Fibroblast of lung (primary cell): ENCODE data around the gene ARHGEF39. TPM values are rescaled to one million over a fixed set of nuclear protein-coding genes. Genes with fewer than 3 reads are reported as not detected.

Experiments
- DNase-seq, 2 donors: peaks; one replicate each; pipeline versions ENCODE4 v3.0.0 to v3.0.0-alpha.2; 2010; ENCODE audit warnings: low read depth in 2 of 2
- H2AFZ ChIP-seq: 2 replicates; pipeline ENCODE4 v1.5.1; 2012; ENCODE audit warnings: low read length, control low read depth, inconsistent platforms
- H3K27ac ChIP-seq: 2 replicates; pipeline ENCODE4 v1.5.1; 2011; ENCODE audit warnings: low read length, control low read depth; ENCODE audit not compliant: insufficient read depth
- H3K27me3 ChIP-seq: 2 replicates; pipeline ENCODE4 v1.5.1; 2011; ENCODE audit warnings: mild to moderate bottlenecking, low read length; ENCODE audit not compliant: control insufficient read depth, insufficient read depth
- H3K36me3 ChIP-seq: 2 replicates; pipeline ENCODE4 v1.5.1; 2011; ENCODE audit warnings: low read length; ENCODE audit not compliant: control insufficient read depth, insufficient read depth
- H3K4me1 ChIP-seq: 2 replicates; pipeline ENCODE4 v1.5.1; 2011; ENCODE audit warnings: low read length; ENCODE audit not compliant: control insufficient read depth, insufficient read depth; ENCODE audit errors: extremely low read depth
- H3K4me2 ChIP-seq: 2 replicates; pipeline ENCODE4 v1.5.1; 2011; ENCODE audit warnings: low read length, control low read depth; ENCODE audit not compliant: insufficient read depth; ENCODE audit errors: extremely low read depth
- H3K4me3 ChIP-seq, 4 experiments: fragments of 200-600 bp in 1 of 4; sonication (generic) in 1 of 4; replicated peaks in 1 of 4; 2 replicates each; pipeline ENCODE4 v1.5.1; 2011 to 2016; ENCODE audit warnings: low read length in 4 of 4, low read depth in 3 of 4, mild to moderate bottlenecking in 3 of 4, control low read depth in 2 of 4, inconsistent platforms in 1 of 4, mixed read lengths in 1 of 4; ENCODE audit not compliant: insufficient read depth in 1 of 4; ENCODE audit errors: control extremely low read depth in 1 of 4
- H3K79me2 ChIP-seq: 2 replicates; pipeline ENCODE4 v1.5.1; 2012; ENCODE audit warnings: mild to moderate bottlenecking, low read length, inconsistent platforms; ENCODE audit not compliant: control insufficient read depth, insufficient read depth
- H3K9ac ChIP-seq: 2 replicates; pipeline ENCODE4 v1.5.1; 2011; ENCODE audit warnings: mild to moderate bottlenecking, low read length, control low read depth; ENCODE audit not compliant: insufficient read depth
- H3K9me3 ChIP-seq: 2 replicates; pipeline ENCODE4 v1.5.1; 2012; ENCODE audit warnings: low read depth, low read length; ENCODE audit not compliant: control insufficient read depth, insufficient read depth
- H4K20me1 ChIP-seq: 2 replicates; pipeline ENCODE4 v1.5.1; 2011; ENCODE audit warnings: low read length; ENCODE audit not compliant: control insufficient read depth, insufficient read depth; ENCODE audit errors: extremely low read depth
- CTCF ChIP-seq, 2 donors: IDR thresholded peaks in 1 of 2; conservative IDR thresholded peaks in 1 of 2; 1 replicate in 1 of 2; 2 replicates in 1 of 2; pipeline ENCODE4 v1.5.1; 2011 to 2012; ENCODE audit warnings: low read length in 2 of 2, control low read depth in 1 of 2, inconsistent platforms in 1 of 2, low read depth in 1 of 2, mild to moderate bottlenecking in 1 of 2
- EZH2 ChIP-seq: IDR thresholded peaks from 2 replicates; pipeline ENCODE4 v1.5.1; 2012; ENCODE audit warnings: low read length, control low read depth, mild to moderate bottlenecking; ENCODE audit errors: missing control alignments
- polyA plus RNA-seq, 2 donors: library from polyadenylated mRNA; depleted of rRNA in 1 of 2; stranded (reverse) in 1 of 2; unstranded in 1 of 2; fragments of >200 nt; gene quantifications; 2 replicates each; pipeline ENCODE4 v1.2.1, GENCODE V29; 2011 to 2012; ENCODE audit warnings: missing spikeins in 1 of 2
- total RNA-seq: library from RNA; depleted of rRNA; stranded (reverse); fragments of >200 nt; gene quantifications from 2 replicates; pipeline ENCODE4 v1.2.1, GENCODE V29; 2014

ARHGEF39 gene
- total and polyA plus RNA-seq, 2 donors (not counting 1 experiment from before 2014, with no cell fraction given) = 0.66 to 0.77 TPM

GRCh38 chr9:35708146-35708545, 43.2 kb upstream of the ARHGEF39 start:
- Histone ChIP-seq H3K79me2 (no peaks in the 10 kb centered on the region), H2AFZ (no peak overlapping the region), H4K20me1 (no peaks in the 10 kb centered on the region), H3K4me3 (no peak overlapping the region), H3K27ac (no peak overlapping the region), H3K9me3 (no peaks in the 10 kb centered on the region), H3K36me3 (peaks cover 71% of the 10 kb centered on the region), H3K27me3 (no peaks in the 10 kb centered on the region), H3K4me1 (no peaks in the 10 kb centered on the region), H3K9ac (no peak overlapping the region), H3K4me2 (no peak overlapping the region)
- DNase-seq = no peak
- no peak for TF ChIP-seq CTCF (conservative IDR thresholded peaks at IDR 0.05 in 1 of 2, IDR thresholded peaks at IDR 0.05 in 1 of 2; ENCODE audit: low read depth in 1 of 2, low read length in 2 of 2)
- TF ChIP-seq EZH2 = no peak

GRCh38 chr9:35706951-35707350, 42.0 kb upstream of the ARHGEF39 start:
- no peak overlapping the region for H2AFZ ChIP-seq
- H3K27me3 ChIP-seq = no peaks in the 10 kb centered on the region
- no peaks in the 10 kb centered on the region for H4K20me1 ChIP-seq
- TF ChIP-seq CTCF (conservative IDR thresholded peaks at IDR 0.05 in 1 of 2, IDR thresholded peaks at IDR 0.05 in 1 of 2; ENCODE audit: low read depth in 1 of 2, low read length in 2 of 2) = no peak
- no peak for TF ChIP-seq EZH2
- peaks cover 68% of the 10 kb centered on the region for H3K36me3 ChIP-seq
- no peak overlapping the region for H3K9ac ChIP-seq
- H3K9me3 ChIP-seq = no peaks in the 10 kb centered on the region
- no peak overlapping the region for H3K4me2 ChIP-seq
- no peaks in the 10 kb centered on the region for H3K4me1 ChIP-seq
- H3K27ac ChIP-seq = no peak overlapping the region
- no peak for DNase-seq
- no peaks in the 10 kb centered on the region for H3K79me2 ChIP-seq
- no peak overlapping the region for H3K4me3 ChIP-seq

GRCh38 chr9:35705836-35706430, 40.9 kb upstream of the ARHGEF39 start:
- Histone ChIP-seq H3K9ac (no peak overlapping the region), H3K4me3 (no peak overlapping the region), H3K27me3 (no peaks in the 10 kb centered on the region), H4K20me1 (no peaks in the 10 kb centered on the region), H3K4me2 (no peak overlapping the region), H2AFZ (no peak overlapping the region), H3K27ac (no peak overlapping the region), H3K4me1 (no peaks in the 10 kb centered on the region), H3K9me3 (no peaks in the 10 kb centered on the region), H3K79me2 (no peaks in the 10 kb centered on the region), H3K36me3 (peaks cover 60% of the 10 kb centered on the region)
- TF ChIP-seq CTCF (conservative IDR thresholded peaks at IDR 0.05 in 1 of 2, IDR thresholded peaks at IDR 0.05 in 1 of 2; ENCODE audit: low read depth in 1 of 2, low read length in 2 of 2) (no peak), EZH2 (no peak)
- no peak for DNase-seq
